Endothelial cell (in vitro differentiated cells): ENCODE measurements around the gene LAMA4. TPM values are rescaled to one million over a fixed set of nuclear protein-coding genes. Genes with fewer than 3 reads are reported as not detected.

Source experiments
- DNase-seq: peaks from one replicate; pipeline ENCODE4 v3.0.0; 2021; ENCODE audit warnings: low spot score
- H3K27ac Mint-ChIP-seq: one replicate; pipeline ENCODE4 v1.8.0; 2021; ENCODE audit warnings: mixed read lengths, inconsistent platforms; ENCODE audit not compliant: unreplicated experiment
- H3K27me3 Mint-ChIP-seq: one replicate; pipeline ENCODE4 v1.8.0; 2021; ENCODE audit warnings: mild to moderate bottlenecking, moderate library complexity, mixed read lengths, inconsistent platforms; ENCODE audit not compliant: unreplicated experiment
- H3K36me3 Mint-ChIP-seq: one replicate; pipeline ENCODE4 v1.8.0; 2021; ENCODE audit warnings: mild to moderate bottlenecking, low read depth, mixed read lengths, inconsistent platforms; ENCODE audit not compliant: unreplicated experiment
- H3K4me1 Mint-ChIP-seq: one replicate; pipeline ENCODE4 v1.8.0; 2021; ENCODE audit warnings: mild to moderate bottlenecking, mixed read lengths, inconsistent platforms; ENCODE audit not compliant: unreplicated experiment
- H3K4me3 Mint-ChIP-seq: one replicate; pipeline ENCODE4 v1.8.0; 2021; ENCODE audit warnings: mild to moderate bottlenecking, mixed read lengths, inconsistent platforms; ENCODE audit not compliant: unreplicated experiment
- H3K9me3 Mint-ChIP-seq: one replicate; pipeline ENCODE4 v1.8.0; 2021; ENCODE audit warnings: mixed read lengths, inconsistent platforms; ENCODE audit not compliant: unreplicated experiment
- total RNA-seq: library from RNA; stranded (reverse); fragmentation: NEBNext Ultra II Directional; extraction: Animal tissue kit (Norgen Biotek cat#: 25700); gene quantifications from one replicate; pipeline ENCODE4 v1.2.1, GENCODE V29; 2021; ENCODE audit not compliant: unreplicated experiment
- TF ChIP-seq, protein P1 (sequence below): fragments of 200-600 bp; sonication (generic); IDR thresholded peaks from one replicate; pipeline ENCODE4 v1.5.0; 2021; ENCODE audit warnings: antibody characterized with exemption; ENCODE audit not compliant: unreplicated experiment

The LAMA4 gene
- total RNA-seq, 1 donor from 2014 or later, result 23.9 TPM

- TF ChIP-seq, protein P1, sequence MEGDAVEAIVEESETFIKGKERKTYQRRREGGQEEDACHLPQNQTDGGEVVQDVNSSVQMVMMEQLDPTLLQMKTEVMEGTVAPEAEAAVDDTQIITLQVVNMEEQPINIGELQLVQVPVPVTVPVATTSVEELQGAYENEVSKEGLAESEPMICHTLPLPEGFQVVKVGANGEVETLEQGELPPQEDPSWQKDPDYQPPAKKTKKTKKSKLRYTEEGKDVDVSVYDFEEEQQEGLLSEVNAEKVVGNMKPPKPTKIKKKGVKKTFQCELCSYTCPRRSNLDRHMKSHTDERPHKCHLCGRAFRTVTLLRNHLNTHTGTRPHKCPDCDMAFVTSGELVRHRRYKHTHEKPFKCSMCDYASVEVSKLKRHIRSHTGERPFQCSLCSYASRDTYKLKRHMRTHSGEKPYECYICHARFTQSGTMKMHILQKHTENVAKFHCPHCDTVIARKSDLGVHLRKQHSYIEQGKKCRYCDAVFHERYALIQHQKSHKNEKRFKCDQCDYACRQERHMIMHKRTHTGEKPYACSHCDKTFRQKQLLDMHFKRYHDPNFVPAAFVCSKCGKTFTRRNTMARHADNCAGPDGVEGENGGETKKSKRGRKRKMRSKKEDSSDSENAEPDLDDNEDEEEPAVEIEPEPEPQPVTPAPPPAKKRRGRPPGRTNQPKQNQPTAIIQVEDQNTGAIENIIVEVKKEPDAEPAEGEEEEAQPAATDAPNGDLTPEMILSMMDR, result no peak
- DNase-seq, result no peak
- no peaks in the 10 kb centered on the region for H3K9me3 Mint-ChIP-seq
- H3K4me3 Mint-ChIP-seq, result no peak overlapping the region
- peaks cover 1% of the 10 kb centered on the region for H3K27me3 Mint-ChIP-seq
- H3K36me3 Mint-ChIP-seq, result no peaks in the 10 kb centered on the region
- peaks cover 14% of the 10 kb centered on the region for H3K4me1 Mint-ChIP-seq
- no peak overlapping the region for H3K27ac Mint-ChIP-seq
Measured at GRCh38 chr6:112155886-112156285, 98.5 kb downstream of the LAMA4 start.

DNA sequence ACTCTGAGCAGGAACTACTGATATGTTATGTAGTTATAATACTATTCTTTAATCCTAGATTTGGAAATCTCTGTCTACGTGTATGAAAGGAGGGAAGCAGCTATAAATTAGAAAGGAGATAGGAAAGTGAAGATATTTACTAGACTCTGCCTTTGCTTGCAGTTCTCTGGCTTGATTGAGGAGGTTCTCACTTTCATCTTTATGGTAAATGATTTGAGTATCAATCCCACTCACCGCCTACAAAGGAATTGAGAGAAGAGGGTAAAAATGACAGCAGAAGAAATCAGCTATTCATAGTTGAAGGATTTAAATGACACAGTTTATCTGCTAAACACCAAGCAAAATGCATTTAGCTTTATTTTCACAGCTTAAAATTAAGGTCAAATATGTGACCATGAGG lies 99.7 kb downstream of the LAMA4 start:
- H3K4me3 Mint-ChIP-seq, result no peak overlapping the region
- H3K27ac Mint-ChIP-seq, result peak overlapping the region; percentile 12
- H3K4me1 Mint-ChIP-seq, result peaks cover 14% of the 10 kb centered on the region
- no peaks in the 10 kb centered on the region for H3K36me3 Mint-ChIP-seq
- H3K9me3 Mint-ChIP-seq, result no peaks in the 10 kb centered on the region
- TF ChIP-seq, protein P1, result no peak
- no peak for DNase-seq
- H3K27me3 Mint-ChIP-seq, result peaks cover 1% of the 10 kb centered on the region

GRCh38 chr6:112153926-112154607 lies 100.3 kb downstream of the LAMA4 start:
- TF ChIP-seq, protein P1, result no peak
- Mint-ChIP-seq H3K4me3 (no peak overlapping the region), H3K27me3 (peaks cover 1% of the 10 kb centered on the region), H3K9me3 (no peaks in the 10 kb centered on the region), H3K4me1 (peaks cover 14% of the 10 kb centered on the region), H3K27ac (no peak overlapping the region), H3K36me3 (no peaks in the 10 kb centered on the region)
- DNase-seq, result no peak

GRCh38 chr6:112150363-112150762 lies 104.0 kb downstream of the LAMA4 start:
- H3K36me3 Mint-ChIP-seq, result no peaks in the 10 kb centered on the region
- H3K9me3 Mint-ChIP-seq, result no peaks in the 10 kb centered on the region
- peaks cover under 1% of the 10 kb centered on the region for H3K4me1 Mint-ChIP-seq
- H3K27ac Mint-ChIP-seq, result no peak overlapping the region
- TF ChIP-seq, protein P1, result no peak
- no peak overlapping the region for H3K4me3 Mint-ChIP-seq
- H3K27me3 Mint-ChIP-seq, result no peaks in the 10 kb centered on the region
- no peak for DNase-seq

DNA sequence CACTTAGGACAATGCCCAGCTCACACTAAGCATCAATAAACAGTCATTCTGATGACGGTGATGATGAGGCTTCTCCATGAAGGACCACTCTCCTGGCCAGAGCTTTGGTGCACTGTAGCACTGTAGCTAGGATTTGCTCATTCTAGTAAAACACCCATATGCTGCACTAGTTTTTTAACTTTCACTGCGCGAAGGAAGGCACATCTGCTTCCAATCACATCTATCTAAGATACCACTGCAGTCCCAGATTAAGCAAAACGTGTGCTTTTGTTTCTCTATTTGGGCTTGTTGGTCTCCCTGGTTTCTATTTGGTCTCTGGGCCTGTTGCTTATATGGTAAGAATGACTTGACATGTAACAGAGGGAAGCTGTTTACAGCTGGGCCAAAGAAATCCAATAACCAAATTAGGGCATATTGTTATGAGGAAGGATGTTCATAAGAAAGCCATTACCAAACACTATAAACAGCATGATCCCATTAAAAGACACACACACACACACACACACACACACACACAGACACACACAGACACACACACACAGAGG lies 104.6 kb downstream of the LAMA4 start:
- TF ChIP-seq, protein P1, result no peak
- Mint-ChIP-seq H3K27me3 (no peaks in the 10 kb centered on the region), H3K4me3 (no peak overlapping the region), H3K36me3 (no peaks in the 10 kb centered on the region), H3K4me1 (no peaks in the 10 kb centered on the region), H3K9me3 (no peaks in the 10 kb centered on the region), H3K27ac (no peak overlapping the region)
- no peak for DNase-seq
